NCI-H510A treated with DMSO at 0.1 percent for 48 hours (cell line): ENCODE data around the gene GDPD4.
A peak's percentile ranks its signal among the peaks of the same experiment; 100 is the strongest.

Experiments used
- DNase-seq: peaks from one replicate; lab custom pipeline; 2025; lab: John Stamatoyannopoulos, UW

GDPD4 gene

DNA sequence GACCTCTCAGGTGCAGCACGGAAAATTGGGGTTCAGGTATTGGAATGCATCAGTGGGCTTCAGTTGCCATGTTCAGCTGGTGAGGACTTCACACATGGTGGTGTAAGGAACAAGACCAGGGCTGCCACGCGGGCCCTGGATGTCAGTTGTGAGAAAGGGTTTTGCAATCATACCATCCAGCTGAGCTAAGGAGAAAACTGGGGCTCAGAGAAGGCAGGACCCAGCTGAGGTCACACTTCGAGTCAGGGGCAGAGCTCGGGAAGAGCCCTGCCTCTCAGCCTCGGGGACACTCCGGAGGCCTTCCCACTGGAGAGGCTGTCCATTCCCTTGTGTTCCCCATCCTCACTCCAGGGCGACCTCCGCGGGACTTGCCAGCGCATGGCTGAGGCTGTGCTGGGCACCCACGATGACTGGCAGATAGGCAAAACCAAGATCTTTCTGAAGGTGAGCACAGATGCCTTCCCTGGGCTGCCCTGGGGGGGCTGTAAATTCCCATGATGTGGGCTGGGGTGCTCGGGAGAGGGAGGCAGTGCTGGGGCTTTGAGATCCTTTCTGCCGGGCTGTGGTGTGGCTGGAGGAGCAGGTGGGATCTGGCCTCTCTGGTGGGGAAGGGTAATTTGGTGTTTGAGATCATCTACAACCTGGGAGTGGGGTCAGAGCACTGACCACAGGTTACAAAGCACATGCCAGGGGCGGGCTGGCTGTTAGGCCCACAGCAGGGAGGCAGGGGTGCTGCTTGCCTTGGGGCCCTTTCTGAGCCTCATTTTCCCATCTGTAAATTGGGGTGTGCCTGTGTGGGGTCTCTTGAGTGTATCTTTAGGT lies 126.3 kb downstream of the GDPD4 start:
- DNase-seq = no peak

DNA sequence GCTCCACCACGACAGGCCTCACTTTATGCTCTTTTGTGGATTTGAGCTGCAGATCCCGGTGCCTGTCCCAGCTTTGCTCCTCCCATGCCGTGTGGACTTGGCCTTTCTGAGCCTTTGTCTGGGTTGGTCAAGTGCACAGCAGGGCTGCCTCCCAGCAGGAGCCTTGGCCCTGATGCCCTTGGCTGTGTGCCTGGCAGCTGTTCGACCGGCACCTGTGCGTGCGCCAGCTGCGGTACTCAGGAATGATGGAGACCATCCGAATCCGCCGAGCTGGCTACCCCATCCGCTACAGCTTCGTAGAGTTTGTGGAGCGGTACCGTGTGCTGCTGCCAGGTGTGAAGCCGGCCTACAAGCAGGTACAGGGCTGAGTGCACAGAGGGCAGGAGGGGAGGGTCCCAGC lies 126.9 kb downstream of the GDPD4 start:
- peak; percentile 71 for DNase-seq

DNA sequence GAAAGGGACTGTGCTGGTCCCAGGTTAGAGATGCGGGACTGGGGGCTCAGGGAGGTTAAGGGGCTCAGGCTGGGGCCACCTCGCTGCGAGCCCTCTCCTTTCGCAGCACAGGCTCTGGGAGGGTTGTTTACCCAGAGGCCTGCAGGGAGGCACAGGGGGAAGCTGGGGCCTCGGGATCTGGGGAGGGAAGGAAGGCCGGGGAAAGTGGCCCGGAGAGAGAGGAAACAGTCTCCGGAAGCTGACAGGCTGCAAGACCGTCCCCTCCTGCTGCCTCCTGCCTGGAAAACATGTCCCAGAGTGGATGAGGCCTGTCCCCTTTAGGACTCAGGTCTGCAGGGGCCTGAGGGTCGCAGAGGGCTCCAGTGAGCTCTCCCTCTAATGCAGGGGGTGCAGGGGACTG lies 128.0 kb downstream of the GDPD4 start:
- DNase-seq = no peak

DNA sequence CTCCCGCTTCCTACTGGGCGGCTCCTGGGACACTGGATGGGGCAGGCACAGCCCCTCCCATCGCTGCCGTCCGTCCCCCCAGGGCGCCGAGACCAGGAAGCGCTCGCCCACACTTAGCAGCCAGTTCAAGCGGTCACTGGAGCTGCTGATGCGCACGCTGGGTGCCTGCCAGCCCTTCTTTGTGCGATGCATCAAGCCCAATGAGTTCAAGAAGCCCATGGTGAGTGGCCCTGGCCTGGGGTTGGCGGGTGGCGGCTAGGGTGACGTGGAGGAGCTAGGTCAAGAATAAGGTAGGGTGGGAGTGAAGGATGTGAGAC lies 128.9 kb downstream of the GDPD4 start:
- no peak for DNase-seq

DNA sequence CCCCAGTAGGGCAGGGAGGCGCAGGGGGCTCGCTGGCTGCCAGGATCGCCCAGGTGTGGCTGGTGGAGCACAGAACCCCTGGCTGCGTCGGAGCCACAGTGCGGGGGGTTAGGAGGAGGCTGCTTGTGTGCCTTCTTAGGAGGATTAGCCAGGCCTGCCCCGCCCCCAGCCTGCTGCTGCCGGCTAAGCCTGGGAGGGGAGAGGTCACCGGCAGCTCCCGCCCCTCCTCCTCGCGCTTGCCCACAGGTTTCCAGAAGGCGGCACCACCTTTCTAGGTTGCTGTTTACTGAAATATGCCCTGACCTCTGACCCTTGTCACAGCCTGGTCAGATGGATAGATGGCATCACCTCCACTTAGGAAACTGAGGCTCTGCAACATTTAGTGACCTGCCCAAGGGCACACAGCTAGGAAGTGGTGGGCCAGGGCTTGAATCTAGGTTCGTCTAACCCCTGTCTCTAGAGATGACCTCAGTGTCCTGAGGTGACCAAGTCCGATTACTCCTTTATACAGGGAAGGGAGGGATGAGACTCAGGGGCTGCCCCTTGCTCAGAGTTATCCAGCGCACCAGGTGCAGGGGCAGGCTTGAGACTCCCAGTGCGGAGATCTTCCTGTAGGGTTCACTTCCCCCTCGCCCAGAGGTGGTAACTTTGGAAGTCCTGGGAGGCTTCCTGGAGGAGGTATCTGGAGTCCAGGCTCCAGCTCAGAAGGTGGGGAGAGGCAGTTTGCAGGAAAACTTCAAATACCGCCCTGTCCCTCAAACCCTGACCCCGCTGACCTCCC lies 129.4 kb downstream of the GDPD4 start:
- DNase-seq = no peak

DNA sequence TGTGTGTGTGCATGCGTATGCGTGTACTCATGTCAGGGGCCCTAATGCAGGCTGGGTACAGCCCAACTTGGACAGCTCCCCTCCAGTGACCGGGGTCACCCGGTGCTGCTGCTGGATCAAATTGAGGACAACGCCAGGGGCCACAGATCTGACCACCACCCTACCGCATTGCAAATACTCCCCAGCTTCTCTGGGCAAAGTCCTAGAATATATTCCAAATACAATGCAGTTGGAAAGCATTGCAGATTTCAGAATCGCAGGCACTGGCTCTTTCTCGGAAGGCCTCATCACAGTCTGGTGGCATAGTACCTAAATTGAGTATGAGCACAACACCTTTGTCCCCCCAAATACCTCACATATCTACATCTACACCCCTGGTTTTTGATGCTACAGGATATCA lies 130.2 kb downstream of the GDPD4 start:
- no peak for DNase-seq

DNA sequence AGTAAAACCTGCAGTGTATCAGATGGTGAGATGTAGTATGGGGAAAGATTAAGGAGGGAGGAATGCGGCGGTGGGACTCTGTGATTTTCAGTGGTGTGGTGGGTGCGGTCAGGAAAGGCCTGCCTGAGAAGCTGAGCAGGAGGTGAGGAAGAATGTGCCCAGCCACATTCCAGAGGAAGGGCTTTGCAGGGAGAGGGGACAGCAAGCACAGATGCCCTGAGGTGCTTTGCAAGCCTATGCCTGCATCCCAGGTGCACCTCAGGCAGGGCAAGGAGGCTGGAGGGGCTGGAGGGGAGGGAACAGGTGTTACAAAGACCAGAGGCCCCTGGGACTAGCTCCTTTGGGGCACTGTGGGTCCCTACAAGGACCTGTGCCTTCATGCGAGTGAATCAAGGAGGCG lies 131.4 kb downstream of the GDPD4 start:
- DNase-seq = no peak

DNA sequence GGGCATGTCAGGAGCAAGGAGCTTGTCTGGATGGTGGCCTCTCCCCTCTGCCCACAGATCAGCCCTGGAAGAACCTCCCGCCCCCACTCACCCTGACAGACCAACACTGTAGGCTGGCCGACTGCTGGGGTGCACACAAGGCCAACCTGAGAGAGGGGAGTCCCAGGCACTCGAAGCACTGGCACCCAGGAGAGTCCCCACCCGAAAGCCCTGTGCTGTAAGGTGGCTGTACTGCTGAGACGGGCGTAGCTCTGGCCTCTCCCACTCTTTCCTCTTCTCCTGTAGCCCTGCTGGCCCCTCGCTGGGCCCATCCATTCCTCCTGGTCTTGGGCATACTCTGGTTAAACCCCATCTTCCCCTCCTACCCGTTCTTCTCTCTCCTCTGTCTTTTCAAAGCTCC lies 133.7 kb downstream of the GDPD4 start:
- no peak for DNase-seq

DNA sequence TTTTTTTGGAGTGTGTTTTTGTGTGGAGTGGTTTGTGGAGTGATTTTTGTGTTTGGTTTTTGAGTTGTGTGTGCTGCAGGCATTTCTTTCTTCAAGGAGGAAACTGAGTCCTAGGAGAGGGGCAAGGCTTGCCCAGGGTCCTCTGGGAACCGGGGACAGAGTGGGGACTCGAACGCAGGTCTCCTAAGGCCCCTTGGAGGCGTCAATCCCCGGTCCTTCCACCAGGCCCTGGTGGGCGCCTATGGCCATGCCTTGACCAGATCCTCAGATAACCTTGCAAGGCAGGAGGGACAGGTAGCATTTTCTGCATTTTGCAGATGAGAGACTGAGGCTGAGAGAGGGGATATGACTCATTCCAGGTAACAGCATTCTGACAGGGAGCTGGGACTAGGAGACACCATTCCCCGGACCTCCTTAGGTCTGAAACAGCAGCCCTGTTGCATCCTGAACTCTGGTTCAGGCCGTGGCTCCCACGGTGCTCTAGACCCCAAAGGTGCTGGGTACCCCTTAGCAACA lies 134.3 kb downstream of the GDPD4 start:
- DNase-seq = no peak
